Measurements from ENCODE around the gene PSD4.

Gene PSD4

GRCh38 chr2:113173542-113174375 lies at the start of gene PSD4:
Gene PSD4, plus strand, starts transcription at chr2:113173971. Its CDS starts 8,486 bp downstream, at chr2:113182457.
- peak; percentile 81 to 86 for DNase-seq

- no peak for DNase-seq
These were observed 49.4 kb upstream of the PSD4 start for GRCh38 chr2:113124181-113124961.

- DNase-seq, result no peak
These were observed 48.6 kb upstream of the PSD4 start for GRCh38 chr2:113124984-113125855.

GRCh38 chr2:113126845-113127645 lies 46.7 kb upstream of the PSD4 start, which contains the start of gene IL1RN:
Gene IL1RN, plus strand, starts transcription at chr2:113127598. Its CDS starts 27 bp downstream, at chr2:113127625.
- peak; percentile 41 to 78 for DNase-seq

- no peak for DNase-seq
These were observed 45.9 kb upstream of the PSD4 start for GRCh38 chr2:113127646-113128570.

- no peak for DNase-seq
These were observed 44.2 kb upstream of the PSD4 start for GRCh38 chr2:113129519-113130078.

GRCh38 chr2:113131352-113132185 lies 42.2 kb upstream of the PSD4 start:
- DNase-seq, result no peak

- no peak for DNase-seq
These were observed 41.3 kb upstream of the PSD4 start for GRCh38 chr2:113132414-113133021.

GRCh38 chr2:113133704-113134598 lies 39.8 kb upstream of the PSD4 start:
- DNase-seq, result no peak

GRCh38 chr2:113134717-113135116 lies 39.1 kb upstream of the PSD4 start:
- DNase-seq, result no peak

- DNase-seq, result no peak
These were observed 38.5 kb upstream of the PSD4 start for GRCh38 chr2:113135317-113135716.

GRCh38 chr2:113136828-113137775 lies 36.7 kb upstream of the PSD4 start:
- DNase-seq, result peak in 1 of 2 donors; percentile 59

- DNase-seq, result no peak
These were observed 35.9 kb upstream of the PSD4 start for GRCh38 chr2:113137827-113138226.

GRCh38 chr2:113138428-113139322 lies 35.1 kb upstream of the PSD4 start:
- peak; percentile 67 to 87 for DNase-seq

- DNase-seq, result no peak
These were observed 32.3 kb upstream of the PSD4 start for GRCh38 chr2:113141451-113141850.

GRCh38 chr2:113142290-113142689 lies 31.5 kb upstream of the PSD4 start:
- no peak for DNase-seq
